Right lobe of liver (tissue), 6 donors: ENCODE data around the gene LRG1. TPM values are rescaled to one million over a fixed set of nuclear protein-coding genes. Genes with fewer than 3 reads are reported as not detected.

ENCODE experiments used
- ATAC-seq, 4 donors: fragments of 200-7000 bp; cut with Tn5 transposase; one replicate each; pipeline ENCODE4 v1.9.1; 2020; ENCODE audit warnings: mild to moderate bottlenecking in 4 of 4, moderate library complexity in 4 of 4
- DNase-seq, 3 donors: peaks; one replicate each; pipeline ENCODE4 v3.0.0-alpha.2; 2020
- H3K27ac ChIP-seq, 3 donors: fragments of 200-600 bp; one replicate each; pipeline ENCODE4 v1.8.0; 2022
- H3K27me3 ChIP-seq, 2 donors: fragments of 200-600 bp; one replicate each; pipeline ENCODE4 v1.8.0; 2022
- H3K36me3 ChIP-seq, 4 donors: fragments of 200-600 bp; sonication (generic) in 1 of 4; one replicate each; pipeline versions ENCODE4 v1.5.1 to v1.8.0; 2017 to 2022; ENCODE audit warnings: control low read depth in 1 of 4
- H3K4me1 ChIP-seq, 4 donors: fragments of 200-600 bp; sonication (generic) in 1 of 4; one replicate each; pipeline versions ENCODE4 v1.5.1 to v1.8.0; 2017 to 2022; ENCODE audit warnings: control low read depth in 1 of 4
- H3K4me3 ChIP-seq, 3 donors: fragments of 200-600 bp; one replicate each; pipeline ENCODE4 v1.8.0; 2022
- H3K9me3 ChIP-seq, 4 donors: fragments of 200-600 bp; sonication (generic) in 1 of 4; one replicate each; pipeline versions ENCODE4 v1.5.1 to v1.8.0; 2017 to 2022; ENCODE audit warnings: control low read depth in 1 of 4
- CTCF ChIP-seq, 4 donors: fragments of 200-600 bp in 3 of 4; fragments of 450-650 bp in 1 of 4; IDR thresholded peaks; one replicate each; pipeline versions ENCODE4 v1.5.1 to v1.8.0; 2016 to 2022; ENCODE audit warnings: antibody characterized with exemption in 4 of 4, mild to moderate bottlenecking in 2 of 4
- POLR2A ChIP-seq: fragments of 450-650 bp; IDR thresholded peaks from one replicate; pipeline ENCODE4 v1.6.1; 2017; ENCODE audit warnings: antibody characterized with exemption, mild to moderate bottlenecking
- WGBS: methylation state at CpG from one replicate; pipeline ENCODE4 v1.1.6; 2018; ENCODE audit warnings: low coverage, low lambda C conversion rate; ENCODE audit not compliant: insufficient coverage; ENCODE audit errors: missing lambda C conversion rate; 5-methylcytosine and 5-hydroxymethylcytosine counted together
- intact Hi-C, 2 donors: fragments of 100-400 bp; cut with DNase I; formaldehyde crosslinking; loops; one replicate each; pipeline versions ENCODE4 v1.11.2 to v1.14.1; 2022
- total RNA-seq, 6 experiments: library from RNA; depleted of rRNA in 2 of 6; stranded (reverse); fragments of >200 nt in 2 of 6; fragmentation: NEBNext Ultra II Directional in 3 of 6; extraction: Animal tissue kit (Norgen Biotek cat#: 25700) in 3 of 6; gene quantifications; one replicate each; pipeline versions ENCODE4 v1.1.0 to v1.2.4, GENCODE V29; 2016 to 2023
- donor health status: DM: no; HTN: yes; CAD: no.
- donor health status: DM: no; HTN: no; CAD: no.
- donor health status: DM: no; HTN: no; CAD: no.
- donor health status: DM: no; HTN: yes; CAD: no.
- donor health status: DM: no; HTN: yes; CAD: no.

Gene LRG1
- total RNA-seq, 6 experiments from 2014 or later, result 331 to 1,334 (median 524) TPM

DNA sequence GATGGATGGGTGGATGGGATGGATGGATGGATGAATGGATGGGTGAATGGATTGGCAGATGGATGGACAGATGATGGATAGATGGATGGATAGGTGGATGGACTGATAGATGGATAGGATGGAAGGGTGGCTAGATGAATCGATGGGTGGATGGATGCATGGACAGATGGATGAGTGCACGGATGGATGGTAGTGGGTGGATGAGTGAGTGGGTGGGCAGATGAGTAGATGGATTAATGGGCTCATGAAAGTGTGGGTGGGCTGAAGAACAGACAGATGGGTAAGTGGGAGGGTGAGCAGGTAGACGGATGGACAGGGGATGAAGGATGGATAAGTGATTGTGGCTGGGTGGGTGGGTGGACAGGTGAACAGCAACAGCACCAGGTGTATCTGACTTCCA, 13.9 kb upstream of the LRG1 start:
- 65% methylated on average over 3 of the region's 3 CpGs for WGBS
- intact Hi-C loops, result no loop called here
- no peak for ATAC-seq
- Histone ChIP-seq H3K36me3 (no peaks in the 10 kb centered on the region), H3K4me3 (no peak overlapping the region), H3K27ac (no peak overlapping the region), H3K27me3 (no peaks in the 10 kb centered on the region), H3K4me1 (no peaks in the 10 kb centered on the region), H3K9me3 (no peaks in the 10 kb centered on the region)
- DNase-seq, result no peak
- no peak for TF ChIP-seq CTCF (IDR thresholded peaks at IDR 0.05)
- TF ChIP-seq POLR2A, result no peak

DNA sequence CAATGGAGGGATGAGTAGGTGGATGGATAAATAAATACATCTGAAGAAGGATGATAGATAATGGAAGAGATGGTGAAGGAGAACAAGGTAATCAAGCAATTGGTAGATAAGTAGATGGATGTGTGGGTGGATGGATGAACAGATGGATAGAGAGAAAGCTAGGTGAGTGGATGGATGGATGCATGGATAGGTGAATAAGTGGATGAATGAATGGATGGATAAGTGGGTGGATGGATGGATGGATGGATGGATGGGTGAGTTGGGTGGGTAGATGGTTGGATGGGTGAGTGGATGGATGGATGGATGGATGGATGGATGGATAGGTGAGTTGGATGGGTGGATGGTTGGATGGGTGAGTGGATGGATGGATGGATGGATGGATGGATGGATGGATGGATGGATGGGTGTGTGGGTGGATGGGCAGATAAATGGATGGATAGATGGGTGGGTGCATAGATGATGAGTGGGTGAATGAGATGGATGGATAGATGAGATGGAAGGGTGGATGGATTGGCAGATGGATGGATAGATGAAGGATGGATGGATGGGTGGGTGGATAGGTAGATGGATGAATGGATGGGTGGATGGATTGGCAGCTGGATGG, 13.4 kb upstream of the LRG1 start:
- H3K4me3 ChIP-seq, result no peak overlapping the region
- no peaks in the 10 kb centered on the region for H3K27me3 ChIP-seq
- H3K27ac ChIP-seq, result no peak overlapping the region
- no peaks in the 10 kb centered on the region for H3K4me1 ChIP-seq
- TF ChIP-seq POLR2A, result no peak
- no peak for TF ChIP-seq CTCF (IDR thresholded peaks at IDR 0.05)
- H3K36me3 ChIP-seq, result no peaks in the 10 kb centered on the region
- intact Hi-C loops, result no loop called here
- H3K9me3 ChIP-seq, result no peaks in the 10 kb centered on the region
- DNase-seq (no peak), ATAC-seq (no peak)

DNA sequence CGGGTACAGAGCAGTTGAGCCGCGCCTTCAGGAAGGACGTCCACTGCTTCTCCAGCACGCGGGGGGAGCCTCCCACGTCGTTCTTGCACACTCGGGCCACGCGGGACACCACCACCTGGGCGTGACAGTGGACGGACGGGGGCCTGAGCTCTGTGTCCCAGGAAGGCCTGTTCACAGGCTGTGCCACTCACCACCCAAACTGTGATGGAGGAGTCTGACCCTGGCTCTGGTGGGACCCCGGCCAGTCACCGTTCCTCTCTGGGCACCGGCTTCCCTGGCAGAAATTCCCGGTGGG, 12.6 kb upstream of the LRG1 start:
- DNase-seq (no peak), ATAC-seq (no peak)
- Histone ChIP-seq H3K36me3 (no peaks in the 10 kb centered on the region), H3K27me3 (no peaks in the 10 kb centered on the region), H3K9me3 (no peaks in the 10 kb centered on the region), H3K4me3 (no peak overlapping the region), H3K27ac (no peak overlapping the region), H3K4me1 (peaks cover 0 to 4% (median 2%) of the 10 kb centered on the region in 4 donors)
- intact Hi-C loops, result no loop called here
- 60% methylated on average over 1 of the region's 18 CpGs for WGBS
- TF ChIP-seq CTCF (IDR thresholded peaks at IDR 0.05) (no peak), POLR2A (no peak)

- Histone ChIP-seq H3K4me1 (peaks cover 0 to 18% (median 6%) of the 10 kb centered on the region in 4 donors), H3K9me3 (no peaks in the 10 kb centered on the region), H3K4me3 (no peak overlapping the region), H3K27me3 (no peaks in the 10 kb centered on the region), H3K27ac (no peak overlapping the region), H3K36me3 (no peaks in the 10 kb centered on the region)
- no peak for TF ChIP-seq CTCF (IDR thresholded peaks at IDR 0.05)
- no peak for TF ChIP-seq POLR2A
- 90% methylated on average over 12 of the region's 26 CpGs for WGBS
- intact Hi-C loops, result no loop called here
- no peak for ATAC-seq
- DNase-seq, result no peak
These were observed 10.7 kb upstream of the LRG1 start for GRCh38 chr19:4550479-4551050.

- Histone ChIP-seq H3K27me3 (no peaks in the 10 kb centered on the region), H3K27ac (no peak overlapping the region), H3K36me3 (no peaks in the 10 kb centered on the region), H3K4me3 (no peak overlapping the region), H3K4me1 (peaks cover 0 to 18% (median 6%) of the 10 kb centered on the region in 4 donors), H3K9me3 (no peaks in the 10 kb centered on the region)
- ATAC-seq, result no peak
- intact Hi-C loops, result no loop called here
- WGBS, result 85% methylated on average over 14 of the region's 18 CpGs
- no peak for DNase-seq
- TF ChIP-seq POLR2A (no peak), CTCF (IDR thresholded peaks at IDR 0.05) (no peak)
These were observed 10.2 kb upstream of the LRG1 start for GRCh38 chr19:4550018-4550417.
